Type B pancreatic cell (in vitro differentiated cells): ENCODE results near the gene HINT3. TPM values are rescaled to one million over a fixed set of nuclear protein-coding genes. Genes with fewer than 3 reads are reported as not detected.

Experiments
- DNase-seq: peaks from one replicate; pipeline ENCODE4 v3.0.0; 2021; ENCODE audit warnings: mixed read lengths; ENCODE audit not compliant: unreplicated experiment; ENCODE audit errors: extremely low spot score
- H3K27ac Mint-ChIP-seq: 2 replicates; pipeline ENCODE4 v1.8.0; 2021; ENCODE audit warnings: mild to moderate bottlenecking, mixed read lengths
- H3K27me3 Mint-ChIP-seq: 2 replicates; pipeline ENCODE4 v1.8.0; 2021; ENCODE audit warnings: mixed read lengths
- H3K36me3 Mint-ChIP-seq: 2 replicates; pipeline ENCODE4 v1.8.0; 2021; ENCODE audit warnings: mixed read lengths
- H3K4me1 Mint-ChIP-seq: one replicate; pipeline ENCODE4 v1.8.0; 2021; ENCODE audit warnings: mixed read lengths; ENCODE audit not compliant: unreplicated experiment
- H3K4me3 Mint-ChIP-seq: 2 replicates; pipeline ENCODE4 v1.8.0; 2021; ENCODE audit warnings: mild to moderate bottlenecking, mixed read lengths
- H3K9me3 Mint-ChIP-seq: 2 replicates; pipeline ENCODE4 v1.8.0; 2021; ENCODE audit warnings: mixed read lengths
- CTCF ChIP-seq: fragments of 200-600 bp; sonication (generic); conservative IDR thresholded peaks from 2 replicates; pipeline ENCODE4 v1.5.0; 2021; ENCODE audit warnings: antibody characterized with exemption, mild to moderate bottlenecking
- total RNA-seq: library from RNA; stranded (reverse); gene quantifications from 2 replicates; pipeline ENCODE4 v1.2.1, GENCODE V29; 2021; ENCODE audit warnings: low replicate concordance

The HINT3 gene
- total RNA-seq, 1 donor from 2014 or later: 14.8 TPM

DNA sequence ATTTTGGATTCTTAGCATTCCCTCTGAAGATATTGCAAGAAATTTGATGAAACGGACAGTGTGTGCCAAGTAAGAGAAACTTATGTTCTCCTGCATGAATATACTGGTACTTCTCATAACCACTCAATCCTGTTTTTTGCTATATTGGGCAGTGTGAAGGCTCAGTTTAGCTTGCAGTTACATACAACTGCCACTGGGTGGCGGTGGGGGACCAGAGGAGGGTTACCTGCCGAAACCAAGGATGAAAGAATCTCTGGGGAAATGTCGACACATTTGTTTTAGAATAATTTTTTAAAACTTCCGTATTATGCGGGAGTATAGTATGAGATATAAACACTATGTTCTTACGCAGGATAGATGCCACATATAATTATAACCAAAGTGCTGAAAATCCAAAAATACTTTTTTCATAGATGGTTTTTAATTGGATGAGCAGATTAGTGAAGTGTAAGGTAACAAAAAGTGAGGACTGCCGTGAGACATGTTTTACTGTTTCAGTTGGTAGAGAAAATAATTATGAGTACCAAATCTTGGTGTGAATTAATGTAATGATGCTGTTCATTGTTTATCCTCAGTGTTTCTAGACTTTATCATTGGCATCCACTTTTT is 39.5 kb downstream of the HINT3 start:
- peak; percentile 80 for DNase-seq
- Mint-ChIP-seq H3K4me1 (peaks cover 22% of the 10 kb centered on the region), H3K36me3 (peaks cover 27% of the 10 kb centered on the region), H3K27ac (no peak overlapping the region), H3K9me3 (no peaks in the 10 kb centered on the region), H3K4me3 (peak overlapping the region; percentile 57), H3K27me3 (no peaks in the 10 kb centered on the region)
- peak; percentile 98 for TF ChIP-seq CTCF

DNA sequence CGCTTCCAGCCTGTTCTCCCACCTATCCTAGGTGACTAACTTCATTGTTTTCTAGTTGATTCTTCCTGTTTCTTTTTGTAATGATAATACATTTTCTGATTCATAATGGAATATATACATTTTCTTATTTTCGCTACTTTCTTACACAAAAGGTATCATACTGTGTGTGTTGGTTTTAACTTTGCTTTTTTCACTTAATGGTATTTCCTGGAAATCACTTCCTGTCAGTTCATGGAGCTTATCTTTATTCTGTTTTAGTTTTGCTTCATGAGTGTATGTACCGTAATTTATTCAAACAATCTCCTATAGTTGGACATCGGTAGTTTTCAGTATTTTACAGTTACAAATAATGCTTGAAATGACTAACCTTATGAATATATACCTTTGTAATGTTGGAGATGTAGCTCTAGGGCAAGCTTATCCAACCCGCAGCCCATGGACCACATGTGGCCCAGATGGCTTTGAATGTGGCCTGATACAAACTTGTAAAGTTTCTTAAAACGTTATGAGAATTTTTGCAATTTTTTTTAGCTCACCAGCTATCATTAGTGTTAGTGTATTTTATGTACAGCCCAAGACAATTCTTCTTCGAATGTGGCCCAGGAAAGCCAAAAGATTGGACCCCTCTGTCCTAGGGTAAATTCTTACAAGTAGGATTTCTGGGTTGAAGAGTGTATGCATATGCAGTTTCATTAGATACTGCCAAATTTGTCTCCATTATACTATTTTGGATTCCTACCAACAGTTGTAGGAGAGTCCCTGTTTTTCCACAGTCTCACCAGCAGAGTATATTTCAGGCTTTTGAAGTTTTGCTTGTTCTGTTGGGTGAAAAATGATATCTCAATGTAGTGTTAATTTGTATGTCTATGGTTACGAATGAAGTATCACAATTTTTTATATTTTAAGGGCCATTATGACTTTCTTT is 46.4 kb downstream of the HINT3 start:
- H3K9me3 Mint-ChIP-seq: no peaks in the 10 kb centered on the region
- H3K36me3 Mint-ChIP-seq: peaks cover 36% of the 10 kb centered on the region
- no peak for DNase-seq
- H3K27me3 Mint-ChIP-seq: no peaks in the 10 kb centered on the region
- H3K27ac Mint-ChIP-seq: no peak overlapping the region
- TF ChIP-seq CTCF: no peak
- H3K4me1 Mint-ChIP-seq: no peaks in the 10 kb centered on the region
- H3K4me3 Mint-ChIP-seq: no peak overlapping the region

DNA sequence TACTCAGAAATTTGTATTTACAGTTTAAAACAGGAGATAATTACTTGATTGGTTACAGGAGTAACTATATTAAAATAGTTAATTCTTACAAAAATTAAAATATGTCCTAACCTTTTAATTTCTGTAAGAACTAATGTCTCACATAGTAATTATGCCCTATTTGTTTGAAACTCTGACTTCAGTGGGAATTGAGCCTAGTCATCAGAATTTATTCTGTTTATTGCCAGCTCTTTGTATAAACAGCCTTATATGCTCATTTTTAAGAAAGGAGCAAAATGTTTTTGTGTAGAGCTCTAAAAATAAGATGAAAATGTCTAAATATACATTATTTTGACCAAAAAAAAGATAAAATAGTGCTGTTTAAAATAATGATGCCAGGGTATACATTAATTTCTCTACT is 51.2 kb downstream of the HINT3 start:
- Mint-ChIP-seq H3K36me3 (peaks cover 32% of the 10 kb centered on the region), H3K4me1 (peaks cover 4% of the 10 kb centered on the region), H3K27me3 (no peaks in the 10 kb centered on the region), H3K9me3 (no peaks in the 10 kb centered on the region), H3K4me3 (no peak overlapping the region), H3K27ac (no peak overlapping the region)
- DNase-seq: no peak
- TF ChIP-seq CTCF: no peak

DNA sequence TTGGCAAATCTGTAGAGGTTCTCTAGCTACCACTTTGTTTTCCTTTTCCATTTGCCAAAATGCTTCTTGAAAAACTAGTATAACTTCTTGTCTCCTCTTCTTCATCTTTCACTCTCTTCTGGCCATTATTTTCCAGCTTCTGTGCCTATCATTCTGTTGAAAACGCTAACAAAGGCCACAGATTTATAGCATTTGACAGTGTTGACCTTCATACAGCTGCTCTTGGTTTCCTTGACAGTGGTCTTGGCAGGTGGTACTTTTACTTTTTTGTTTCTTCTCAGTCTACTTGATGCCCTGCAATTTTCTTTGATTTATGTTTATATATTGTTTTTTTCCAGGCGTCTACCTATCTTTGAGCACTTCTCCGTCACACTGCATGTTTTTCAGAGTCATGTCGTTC is 53.5 kb downstream of the HINT3 start:
- Mint-ChIP-seq H3K36me3 (peaks cover 31% of the 10 kb centered on the region), H3K9me3 (no peaks in the 10 kb centered on the region), H3K4me3 (no peak overlapping the region), H3K27me3 (no peaks in the 10 kb centered on the region), H3K27ac (peak overlapping the region; percentile 1), H3K4me1 (peaks cover 4% of the 10 kb centered on the region)
- no peak for DNase-seq
- no peak for TF ChIP-seq CTCF

- H3K36me3 Mint-ChIP-seq: peaks cover 59% of the 10 kb centered on the region
- no peaks in the 10 kb centered on the region for H3K9me3 Mint-ChIP-seq
- no peak overlapping the region for H3K4me3 Mint-ChIP-seq
- no peak for DNase-seq
- H3K27me3 Mint-ChIP-seq: no peaks in the 10 kb centered on the region
- no peaks in the 10 kb centered on the region for H3K4me1 Mint-ChIP-seq
- no peak overlapping the region for H3K27ac Mint-ChIP-seq
- no peak for TF ChIP-seq CTCF
Measured at GRCh38 chr6:126015863-126016262, 59.3 kb downstream of the HINT3 start.
